Kidney (tissue), 14 donors: ENCODE data around the gene NEMF. TPM values are rescaled to one million over a fixed set of nuclear protein-coding genes. Genes with fewer than 3 reads are reported as not detected.

ENCODE experiments used
- DNase-seq, 5 donors: peaks; one replicate each; pipeline ENCODE4 v3.0.0-alpha.2; 2013 to 2020
- FAIRE-seq: peaks from 2 replicates; lab custom pipeline; 2012; peaks lifted over from hg19 to GRCh38; lab: Jason Lieb, UNC
- H3K27ac ChIP-seq, 2 donors: one replicate each; pipeline ENCODE4 v1.7.0; 2013; ENCODE audit warnings: low read depth in 2 of 2, low read length in 2 of 2, inconsistent platforms in 1 of 2
- H3K27me3 ChIP-seq: one replicate; pipeline ENCODE4 v1.7.1; 2013; ENCODE audit warnings: low read length, inconsistent platforms; ENCODE audit not compliant: control insufficient read depth, insufficient read depth
- H3K36me3 ChIP-seq, 3 donors: one replicate each; pipeline versions ENCODE4 v1.7.0 to v1.7.1; 2013; ENCODE audit warnings: low read length in 3 of 3, control low read depth in 1 of 3, inconsistent platforms in 1 of 3; ENCODE audit not compliant: insufficient read depth in 3 of 3, control insufficient read depth in 2 of 3
- H3K4me1 ChIP-seq, 3 donors: one replicate each; pipeline versions ENCODE4 v1.7.0 to v1.7.1; 2013; ENCODE audit warnings: low read length in 3 of 3, inconsistent platforms in 1 of 3, low read depth in 1 of 3; ENCODE audit not compliant: control insufficient read depth in 2 of 3, insufficient read depth in 2 of 3
- H3K4me3 ChIP-seq, 3 donors: one replicate each; pipeline versions ENCODE4 v1.7.0 to v1.8.1; 2013; ENCODE audit warnings: low read length in 3 of 3, control low read depth in 1 of 3, inconsistent platforms in 1 of 3
- H3K9ac ChIP-seq, 3 donors: one replicate each; pipeline versions ENCODE4 v1.7.0 to v1.7.1; 2013; ENCODE audit warnings: low read length in 3 of 3, control low read depth in 1 of 3, inconsistent platforms in 1 of 3
- H3K9me3 ChIP-seq, 3 donors: one replicate each; pipeline versions ENCODE4 v1.7.0 to v1.7.1; 2013; ENCODE audit warnings: low read length in 3 of 3, control low read depth in 1 of 3, inconsistent platforms in 1 of 3; ENCODE audit not compliant: control insufficient read depth in 2 of 3, insufficient read depth in 1 of 3
- intact Hi-C: fragments of 100-400 bp; cut with DNase I; formaldehyde crosslinking; loops from one replicate; pipeline ENCODE4 v1.11.1; 2022
- polyA plus RNA-seq: library from polyadenylated mRNA; stranded (reverse); fragments of 350-450 nt; fragmentation: Illumina TruSeq; extraction: RNeasy Lipid Tissue Mini Kit (QIAGEN cat#74804); gene quantifications from one replicate; pipeline ENCODE4 v1.2.3, GENCODE V29; 2014; ENCODE audit warnings: low read depth, low replicate concordance; ENCODE audit not compliant: insufficient read depth
- total RNA-seq: library from RNA; stranded (reverse); fragmentation: NEBNext Ultra II Directional; extraction: Animal tissue kit (Norgen Biotek cat#: 25700); gene quantifications from one replicate; pipeline ENCODE4 v1.2.1, GENCODE V29; 2021
- TF ChIP-seq, protein P1 (sequence below): IDR thresholded peaks from 3 replicates; pipeline ENCODE4 v1.5.1; 2012; ENCODE audit warnings: mild to moderate bottlenecking, moderate library complexity, borderline replicate concordance; ENCODE audit not compliant: insufficient read depth; ENCODE audit errors: extremely low read depth
- donor health status: control.
- donor health status: control.
- donor health status: control.
- donor health status: control.
- donor health status: control.
- donor health status: DM: yes; HTN: yes; CAD: no.
- donor health status: Normal renal cell carcinoma (clear cell type).

Gene NEMF
- total and polyA plus RNA-seq, 2 donors from 2014 or later: 26.1 to 79.9 TPM

DNA sequence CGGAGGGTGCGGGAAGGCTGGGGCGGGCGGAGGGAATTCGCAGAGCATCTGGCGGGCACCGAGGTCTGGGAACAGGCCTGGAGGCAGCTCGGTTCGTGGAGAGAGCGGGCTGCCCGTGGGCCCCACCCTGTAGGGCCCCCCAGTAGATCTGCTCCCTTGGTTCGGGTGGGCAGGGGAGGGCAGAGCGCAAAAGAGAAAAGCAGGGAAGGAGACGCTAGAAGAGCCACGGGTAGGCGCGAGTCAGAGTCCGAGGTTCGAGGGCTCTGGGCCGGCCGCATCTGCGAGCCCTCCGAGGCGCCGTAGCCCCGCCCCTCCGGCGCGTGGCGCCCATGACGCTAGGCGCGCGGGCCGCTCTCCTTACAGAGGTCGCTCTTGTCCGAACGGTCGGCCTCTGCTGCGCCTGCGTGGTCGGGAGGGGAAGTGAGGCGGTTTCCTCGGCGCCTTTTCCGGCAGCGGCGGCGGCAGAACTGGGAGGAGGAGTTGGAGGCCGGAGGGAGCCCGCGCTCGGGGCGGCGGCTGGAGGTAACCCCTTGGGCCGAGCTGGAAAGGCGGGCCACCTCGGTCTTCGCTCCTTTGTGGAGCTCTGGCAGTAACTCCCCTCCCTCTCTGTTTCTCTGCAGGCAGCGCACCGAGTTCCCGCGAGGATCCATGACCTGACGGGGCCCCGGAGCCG is 40.2 kb upstream of the NEMF start, which contains the start of gene ARF6:
Gene ARF6, plus strand, starts transcription at position 447 of the 673 bp plus-strand sequence. CDS start 655 bp downstream, outside the sequence.
- peaks cover 3 to 12% (median 6%) of the 10 kb centered on the region in 3 donors for H3K4me1 ChIP-seq
- peak within 1 kb of the TSS; percentile 100 for H3K27ac ChIP-seq
- H3K36me3 ChIP-seq: peaks cover 0 to 18% (median 3%) of the 10 kb centered on the region in 3 donors
- TF ChIP-seq, protein P1, sequence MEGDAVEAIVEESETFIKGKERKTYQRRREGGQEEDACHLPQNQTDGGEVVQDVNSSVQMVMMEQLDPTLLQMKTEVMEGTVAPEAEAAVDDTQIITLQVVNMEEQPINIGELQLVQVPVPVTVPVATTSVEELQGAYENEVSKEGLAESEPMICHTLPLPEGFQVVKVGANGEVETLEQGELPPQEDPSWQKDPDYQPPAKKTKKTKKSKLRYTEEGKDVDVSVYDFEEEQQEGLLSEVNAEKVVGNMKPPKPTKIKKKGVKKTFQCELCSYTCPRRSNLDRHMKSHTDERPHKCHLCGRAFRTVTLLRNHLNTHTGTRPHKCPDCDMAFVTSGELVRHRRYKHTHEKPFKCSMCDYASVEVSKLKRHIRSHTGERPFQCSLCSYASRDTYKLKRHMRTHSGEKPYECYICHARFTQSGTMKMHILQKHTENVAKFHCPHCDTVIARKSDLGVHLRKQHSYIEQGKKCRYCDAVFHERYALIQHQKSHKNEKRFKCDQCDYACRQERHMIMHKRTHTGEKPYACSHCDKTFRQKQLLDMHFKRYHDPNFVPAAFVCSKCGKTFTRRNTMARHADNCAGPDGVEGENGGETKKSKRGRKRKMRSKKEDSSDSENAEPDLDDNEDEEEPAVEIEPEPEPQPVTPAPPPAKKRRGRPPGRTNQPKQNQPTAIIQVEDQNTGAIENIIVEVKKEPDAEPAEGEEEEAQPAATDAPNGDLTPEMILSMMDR: no peak
- FAIRE-seq (no peak), DNase-seq (peak; percentile 98 to 100 (median 99))
- intact Hi-C loops: no loop called here
- H3K4me3 ChIP-seq: peak within 1 kb of the TSS; percentile 81 to 95 (median 87)
- H3K9ac ChIP-seq: peak within 1 kb of the TSS; percentile 84 to 99 (median 96)
- no peaks in the 10 kb centered on the region for H3K9me3 ChIP-seq
- H3K27me3 ChIP-seq: no peaks in the 10 kb centered on the region

DNA sequence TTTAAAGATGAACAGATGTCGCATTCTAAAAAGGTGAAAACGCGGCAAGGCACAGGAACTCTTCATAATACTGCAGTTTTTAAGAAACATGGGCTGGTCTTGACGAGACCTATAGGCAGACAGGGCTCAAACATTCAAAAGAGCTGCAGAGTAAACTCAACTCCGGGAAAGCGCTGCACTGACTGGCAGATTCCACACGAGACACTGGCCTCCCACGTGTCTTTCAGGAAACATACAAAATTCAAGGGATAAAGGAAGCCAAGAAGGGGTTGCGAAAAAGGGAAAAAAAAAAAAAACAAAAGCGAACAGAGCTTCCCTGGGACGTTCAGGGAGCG is 39.7 kb upstream of the NEMF start:
- TF ChIP-seq, protein P1: no peak
- FAIRE-seq: no peak

GRCh38 chr14:49888293-49888692 is 35.7 kb upstream of the NEMF start:
- Histone ChIP-seq H3K9ac (no peak overlapping the region), H3K9me3 (no peaks in the 10 kb centered on the region), H3K4me3 (no peak overlapping the region), H3K4me1 (peaks cover 0 to 4% (median 3%) of the 10 kb centered on the region in 3 donors), H3K27me3 (no peaks in the 10 kb centered on the region), H3K27ac (no peak overlapping the region), H3K36me3 (no peaks in the 10 kb centered on the region)
- FAIRE-seq (no peak), DNase-seq (no peak)
- intact Hi-C loops: no loop called here
- TF ChIP-seq, protein P1: no peak

More for the DNA sequence above, 39.7 kb upstream of the NEMF start:
- peak in 3 of 5 donors; percentile 73 to 94 (median 90) for DNase-seq
- H3K9ac ChIP-seq: peak overlapping the region; percentile 53 to 97 (median 62)
- H3K9me3 ChIP-seq: no peaks in the 10 kb centered on the region
- peak overlapping the region; percentile 65 to 95 (median 73) for H3K4me3 ChIP-seq
- H3K36me3 ChIP-seq: peaks cover 0 to 18% (median 3%) of the 10 kb centered on the region in 3 donors
- intact Hi-C loops: no loop called here
- peak overlapping the region; percentile 100 for H3K27ac ChIP-seq
- no peaks in the 10 kb centered on the region for H3K27me3 ChIP-seq
- peaks cover 3 to 12% (median 6%) of the 10 kb centered on the region in 3 donors for H3K4me1 ChIP-seq
